ENCODE results near the gene CSPG4.
A peak's percentile ranks its signal among the peaks of the same experiment; 100 is the strongest.
"Not testable (repeated sequence)": the region's sequence is repeated elsewhere in the genome, so short reads cannot be mapped to it uniquely, and the experiment has no call there.

CSPG4 gene

GRCh38 chr15:75712668-75713337 is at the start of gene CSPG4:
Gene CSPG4, minus strand, starts transcription at chr15:75712848. Its CDS starts 93 bp downstream, at chr15:75712755.
- no peak for TF ChIP-seq CTCF (IDR thresholded peaks at IDR 0.05; ENCODE audit: extremely low read depth, missing control alignments)
- DNase-seq (ENCODE audit: low spot score), result no peak

GRCh38 chr15:75762357-75762718 is 49.7 kb upstream of the CSPG4 start:
- DNase-seq (ENCODE audit: low spot score), result not testable (repeated sequence)

GRCh38 chr15:75761446-75762356 is 49.1 kb upstream of the CSPG4 start:
- no peak for DNase-seq (ENCODE audit: low spot score)
- TF ChIP-seq CTCF (IDR thresholded peaks at IDR 0.05; ENCODE audit: extremely low read depth, missing control alignments), result no peak

- DNase-seq (ENCODE audit: low spot score), result no peak
These were observed 48.2 kb upstream of the CSPG4 start for GRCh38 chr15:75760704-75761435.

GRCh38 chr15:75760131-75760520 is 47.5 kb upstream of the CSPG4 start:
- not testable (repeated sequence) for DNase-seq (ENCODE audit: low spot score)

More at GRCh38 chr15:75760704-75761435, 48.2 kb upstream of the CSPG4 start:
- no peak for TF ChIP-seq CTCF (IDR thresholded peaks at IDR 0.05; ENCODE audit: extremely low read depth, missing control alignments)

GRCh38 chr15:75759416-75760130 is 46.9 kb upstream of the CSPG4 start:
- no peak for TF ChIP-seq CTCF (IDR thresholded peaks at IDR 0.05; ENCODE audit: extremely low read depth, missing control alignments)
- no peak for DNase-seq (ENCODE audit: low spot score)

- TF ChIP-seq CTCF (IDR thresholded peaks at IDR 0.05; ENCODE audit: extremely low read depth, missing control alignments), result no peak
- peak; percentile 83 for DNase-seq (ENCODE audit: low spot score)
These were observed 45.6 kb upstream of the CSPG4 start for GRCh38 chr15:75758071-75758872.

GRCh38 chr15:75754871-75755270 is 42.2 kb upstream of the CSPG4 start:
- DNase-seq (ENCODE audit: low spot score), result not testable (repeated sequence)

Measured in GM20000 (cell line).